Right lobe of liver (tissue), 6 donors: ENCODE data around the gene INPP5J. TPM values are rescaled to one million over a fixed set of nuclear protein-coding genes. Genes with fewer than 3 reads are reported as not detected.

Source experiments
- ATAC-seq, 4 donors: fragments of 200-7000 bp; cut with Tn5 transposase; one replicate each; pipeline ENCODE4 v1.9.1; 2020; ENCODE audit warnings: mild to moderate bottlenecking in 4 of 4, moderate library complexity in 4 of 4
- DNase-seq, 3 donors: peaks; one replicate each; pipeline ENCODE4 v3.0.0-alpha.2; 2020
- H3K27ac ChIP-seq, 3 donors: fragments of 200-600 bp; one replicate each; pipeline ENCODE4 v1.8.0; 2022
- H3K27me3 ChIP-seq, 2 donors: fragments of 200-600 bp; one replicate each; pipeline ENCODE4 v1.8.0; 2022
- H3K36me3 ChIP-seq, 4 donors: fragments of 200-600 bp; sonication (generic) in 1 of 4; one replicate each; pipeline versions ENCODE4 v1.5.1 to v1.8.0; 2017 to 2022; ENCODE audit warnings: control low read depth in 1 of 4
- H3K4me1 ChIP-seq, 4 donors: fragments of 200-600 bp; sonication (generic) in 1 of 4; one replicate each; pipeline versions ENCODE4 v1.5.1 to v1.8.0; 2017 to 2022; ENCODE audit warnings: control low read depth in 1 of 4
- H3K4me3 ChIP-seq, 3 donors: fragments of 200-600 bp; one replicate each; pipeline ENCODE4 v1.8.0; 2022
- H3K9me3 ChIP-seq, 4 donors: fragments of 200-600 bp; sonication (generic) in 1 of 4; one replicate each; pipeline versions ENCODE4 v1.5.1 to v1.8.0; 2017 to 2022; ENCODE audit warnings: control low read depth in 1 of 4
- CTCF ChIP-seq, 4 donors: fragments of 200-600 bp in 3 of 4; fragments of 450-650 bp in 1 of 4; IDR thresholded peaks; one replicate each; pipeline versions ENCODE4 v1.5.1 to v1.8.0; 2016 to 2022; ENCODE audit warnings: antibody characterized with exemption in 4 of 4, mild to moderate bottlenecking in 2 of 4
- POLR2A ChIP-seq: fragments of 450-650 bp; IDR thresholded peaks from one replicate; pipeline ENCODE4 v1.6.1; 2017; ENCODE audit warnings: antibody characterized with exemption, mild to moderate bottlenecking
- WGBS: methylation state at CpG from one replicate; pipeline ENCODE4 v1.1.6; 2018; ENCODE audit warnings: low coverage, low lambda C conversion rate; ENCODE audit not compliant: insufficient coverage; ENCODE audit errors: missing lambda C conversion rate; 5-methylcytosine and 5-hydroxymethylcytosine counted together
- intact Hi-C, 2 donors: fragments of 100-400 bp; cut with DNase I; formaldehyde crosslinking; loops; one replicate each; pipeline versions ENCODE4 v1.11.2 to v1.14.1; 2022
- total RNA-seq, 6 experiments: library from RNA; depleted of rRNA in 2 of 6; stranded (reverse); fragments of >200 nt in 2 of 6; fragmentation: NEBNext Ultra II Directional in 3 of 6; extraction: Animal tissue kit (Norgen Biotek cat#: 25700) in 3 of 6; gene quantifications; one replicate each; pipeline versions ENCODE4 v1.1.0 to v1.2.4, GENCODE V29; 2016 to 2023
- donor health status: DM: no; HTN: yes; CAD: no.
- donor health status: DM: no; HTN: no; CAD: no.
- donor health status: DM: no; HTN: no; CAD: no.
- donor health status: DM: no; HTN: yes; CAD: no.
- donor health status: DM: no; HTN: yes; CAD: no.

Gene INPP5J
- total RNA-seq, 6 experiments from 2014 or later, result 0.12 to 0.49 (median 0.26) TPM; not detected in 2

GRCh38 chr22:31122196-31122531 lies 602 bp upstream of the INPP5J start:
- Histone ChIP-seq H3K27me3 (no peaks in the 10 kb centered on the region), H3K4me1 (peaks cover 0 to 4% (median 0%) of the 10 kb centered on the region in 4 donors), H3K4me3 (no peak overlapping the region), H3K27ac (no peak overlapping the region), H3K36me3 (no peaks in the 10 kb centered on the region), H3K9me3 (no peaks in the 10 kb centered on the region)
- WGBS, result 62% methylated on average over 2 of the region's 2 CpGs
- no peak for ATAC-seq
- intact Hi-C loops, result no loop called here
- DNase-seq, result no peak
- TF ChIP-seq POLR2A, result no peak
- TF ChIP-seq CTCF (IDR thresholded peaks at IDR 0.05), result no peak

GRCh38 chr22:31123292-31123602 lies 481 bp downstream of the INPP5J start:
- 66% methylated on average over 3 of the region's 4 CpGs for WGBS
- Histone ChIP-seq H3K4me3 (no peak overlapping the region), H3K36me3 (no peaks in the 10 kb centered on the region), H3K4me1 (peaks cover 0 to 4% (median 0%) of the 10 kb centered on the region in 4 donors), H3K9me3 (no peaks in the 10 kb centered on the region), H3K27ac (no peak overlapping the region), H3K27me3 (no peaks in the 10 kb centered on the region)
- no peak for DNase-seq
- no peak for TF ChIP-seq POLR2A
- TF ChIP-seq CTCF (IDR thresholded peaks at IDR 0.05), result no peak
- intact Hi-C loops, result no loop called here
- ATAC-seq, result no peak

DNA sequence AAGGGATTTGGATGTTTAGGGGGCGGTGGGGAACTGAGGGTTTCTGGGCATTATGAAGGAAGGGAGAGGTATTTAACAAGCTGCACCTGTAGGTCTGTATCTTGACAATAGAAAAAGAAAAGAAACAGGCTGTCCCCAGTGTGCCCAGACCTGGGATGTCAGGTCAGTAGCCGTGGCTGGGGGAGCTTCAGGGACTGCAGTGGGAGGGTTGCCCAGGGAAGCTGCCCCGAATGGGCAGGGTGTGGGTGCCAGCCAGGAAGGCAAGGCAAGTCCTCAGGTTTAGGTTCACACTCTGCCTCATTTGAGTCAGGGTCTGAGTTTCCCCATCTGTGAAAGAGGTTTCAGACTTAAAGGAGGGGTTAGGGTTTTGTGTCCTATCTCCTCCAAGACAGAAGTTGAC lies 1.5 kb downstream of the INPP5J start:
- Histone ChIP-seq H3K36me3 (no peaks in the 10 kb centered on the region), H3K27me3 (no peaks in the 10 kb centered on the region), H3K4me1 (peaks cover 0 to 4% (median 0%) of the 10 kb centered on the region in 4 donors), H3K27ac (no peak overlapping the region), H3K4me3 (no peak overlapping the region), H3K9me3 (no peaks in the 10 kb centered on the region)
- intact Hi-C loops, result no loop called here
- TF ChIP-seq CTCF (IDR thresholded peaks at IDR 0.05) (no peak), POLR2A (no peak)
- no peak for ATAC-seq
- WGBS, result 67% methylated on average over 3 of the region's 3 CpGs
- DNase-seq, result no peak

DNA sequence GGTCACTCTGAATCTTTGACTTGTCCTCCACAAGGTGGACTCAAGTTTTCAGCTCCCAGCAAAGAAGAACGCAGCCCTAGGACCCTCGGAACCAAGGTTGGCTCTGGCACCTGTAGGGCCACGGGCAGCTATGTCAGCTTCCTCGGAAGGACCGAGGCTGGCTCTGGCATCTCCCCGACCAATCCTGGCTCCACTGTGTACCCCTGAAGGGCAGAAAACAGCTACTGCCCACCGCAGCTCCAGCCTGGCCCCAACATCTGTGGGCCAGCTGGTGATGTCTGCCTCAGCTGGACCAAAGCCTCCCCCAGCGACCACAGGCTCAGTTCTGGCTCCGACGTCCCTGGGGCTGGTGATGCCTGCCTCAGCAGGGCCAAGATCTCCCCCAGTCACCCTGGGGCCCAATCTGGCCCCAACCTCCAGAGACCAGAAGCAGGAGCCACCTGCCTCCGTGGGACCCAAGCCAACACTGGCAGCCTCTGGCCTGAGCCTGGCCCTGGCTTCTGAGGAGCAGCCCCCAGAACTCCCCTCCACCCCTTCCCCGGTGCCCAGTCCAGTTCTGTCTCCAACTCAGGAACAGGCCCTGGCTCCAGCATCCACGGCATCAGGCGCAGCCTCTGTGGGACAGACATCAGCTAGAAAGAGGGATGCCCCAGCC lies 2.2 kb downstream of the INPP5J start:
- no peak overlapping the region for H3K4me3 ChIP-seq

More for the DNA sequence above, 2.2 kb downstream of the INPP5J start:
- Histone ChIP-seq H3K9me3 (no peaks in the 10 kb centered on the region), H3K27me3 (no peaks in the 10 kb centered on the region), H3K27ac (no peak overlapping the region), H3K4me1 (peaks cover 0 to 4% (median 0%) of the 10 kb centered on the region in 4 donors), H3K36me3 (no peaks in the 10 kb centered on the region)
- DNase-seq, result no peak
- 52% methylated on average over 4 of the region's 14 CpGs for WGBS
- intact Hi-C loops, result no loop called here
- TF ChIP-seq CTCF (IDR thresholded peaks at IDR 0.05), result no peak
- no peak for TF ChIP-seq POLR2A
- no peak for ATAC-seq
